Stimulated activated CD4-positive, alpha-beta T cell treated with anti-CD3 and anti-CD28 coated beads, Interleukin-12 subunit alpha, Interleukin-12 subunit beta, amount 100 ng/mL, for 24 hours (primary cell): ENCODE data around the gene AKAP14.
A peak's percentile ranks its signal among the peaks of the same experiment; 100 is the strongest.
"Not testable (repeated sequence)": the region's sequence is repeated elsewhere in the genome, so short reads cannot be mapped to it uniquely, and the experiment has no call there.

Source experiments
- DNase-seq, 2 experiments: peaks; one replicate each; pipeline ENCODE4 v3.0.0-alpha.2; 2020; ENCODE audit warnings: low read depth in 2 of 2

The AKAP14 gene

DNA sequence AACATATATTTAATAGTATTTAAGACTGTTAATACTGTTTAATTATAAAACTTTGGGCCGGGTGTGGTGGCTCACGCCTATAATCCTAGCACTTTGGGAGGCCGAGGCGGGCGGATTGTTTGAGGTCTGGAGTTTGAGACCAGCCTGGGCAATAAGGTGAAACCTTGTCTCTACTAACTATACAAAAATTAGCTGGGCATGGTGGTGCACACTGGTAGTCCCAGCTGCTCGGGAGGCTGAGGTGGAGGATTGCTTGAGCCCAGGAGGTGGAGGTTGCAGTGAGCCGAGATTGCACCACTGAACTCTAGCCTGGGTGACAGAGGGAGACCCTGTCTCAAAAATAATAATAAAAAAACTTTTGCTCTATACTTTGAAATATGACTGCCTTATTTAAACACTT, 26.7 kb downstream of the AKAP14 start:
- not testable (repeated sequence) for DNase-seq

DNA sequence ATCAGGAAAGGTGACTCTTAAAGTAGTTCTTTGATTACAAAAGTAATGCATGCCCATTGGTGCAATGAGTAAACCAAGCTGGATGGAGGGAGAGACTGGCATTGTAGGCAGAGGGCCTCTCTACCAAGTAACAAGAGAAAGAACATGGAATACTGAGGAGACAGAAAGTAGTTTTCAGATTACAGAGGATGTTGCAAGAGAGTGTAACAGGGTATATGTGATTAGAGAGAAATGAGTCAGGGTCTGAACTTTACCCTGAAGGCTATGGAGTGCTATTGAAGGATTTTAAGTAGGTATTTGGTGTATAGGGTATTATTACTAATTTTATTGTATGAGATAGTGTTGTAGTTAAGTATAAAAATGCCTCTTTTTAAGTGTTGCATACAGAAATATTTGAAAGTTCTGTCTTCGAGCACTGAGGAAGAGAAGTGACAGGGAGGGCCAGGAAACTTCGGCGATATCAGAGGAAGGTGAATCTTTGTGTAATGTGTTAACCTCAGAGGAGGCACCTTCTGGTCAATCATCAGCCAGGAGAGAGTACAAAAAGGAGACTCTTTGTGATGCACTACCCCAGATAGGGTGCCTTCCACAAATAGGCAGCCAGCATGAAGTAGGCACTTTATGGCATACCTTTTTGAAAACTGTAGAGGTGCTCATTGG, 39.7 kb downstream of the AKAP14 start:
- DNase-seq = no peak

DNA sequence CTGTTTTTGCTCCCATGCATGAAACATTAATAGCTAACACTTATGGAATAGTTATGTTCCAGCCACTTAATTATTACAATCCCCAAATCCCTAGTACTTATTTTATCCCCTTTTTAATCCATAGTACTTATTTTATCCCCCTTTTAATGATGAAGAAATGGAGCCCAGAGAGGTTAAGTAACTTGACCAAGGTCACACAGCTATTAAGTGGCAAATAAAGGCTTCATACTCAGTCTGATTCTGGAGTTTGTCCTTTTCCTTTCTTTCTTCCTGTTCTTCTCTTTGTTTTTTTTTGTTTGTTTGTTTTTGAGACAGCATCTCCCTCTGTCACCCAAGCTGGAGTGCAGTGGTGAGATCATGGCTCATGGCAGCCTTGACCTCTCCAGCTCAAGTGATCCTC, 45.6 kb downstream of the AKAP14 start:
- no peak for DNase-seq

DNA sequence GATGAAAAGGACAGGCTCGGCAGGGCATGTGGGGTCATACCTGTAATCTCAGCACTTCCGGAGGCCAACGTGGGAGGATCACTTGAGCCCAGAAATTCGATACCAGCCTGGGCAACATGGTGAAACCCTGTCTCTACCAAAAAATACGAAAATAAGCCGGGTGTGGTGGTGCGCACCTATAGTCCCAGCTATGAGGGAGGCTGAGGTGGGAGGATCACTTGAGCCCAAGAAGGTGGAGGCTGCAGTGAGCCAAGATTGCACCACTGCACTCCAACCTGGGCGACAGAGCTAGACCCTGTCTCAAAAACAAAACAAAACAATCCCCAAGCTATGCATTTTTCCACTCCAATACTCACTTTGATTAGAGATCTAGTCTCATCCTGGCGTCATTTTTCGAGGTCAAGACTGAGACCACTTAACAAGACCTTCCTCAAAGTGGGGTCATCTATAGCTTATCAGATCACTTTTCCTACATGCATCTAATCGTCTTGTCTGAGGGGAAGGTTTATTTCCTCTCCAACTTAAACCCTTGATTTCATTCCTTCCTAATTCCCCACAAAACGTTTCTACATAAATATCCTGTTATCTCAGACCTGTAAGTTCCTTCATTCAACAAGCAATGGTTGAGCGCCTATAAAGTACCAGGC, 46.6 kb downstream of the AKAP14 start:
- DNase-seq = no peak

DNA sequence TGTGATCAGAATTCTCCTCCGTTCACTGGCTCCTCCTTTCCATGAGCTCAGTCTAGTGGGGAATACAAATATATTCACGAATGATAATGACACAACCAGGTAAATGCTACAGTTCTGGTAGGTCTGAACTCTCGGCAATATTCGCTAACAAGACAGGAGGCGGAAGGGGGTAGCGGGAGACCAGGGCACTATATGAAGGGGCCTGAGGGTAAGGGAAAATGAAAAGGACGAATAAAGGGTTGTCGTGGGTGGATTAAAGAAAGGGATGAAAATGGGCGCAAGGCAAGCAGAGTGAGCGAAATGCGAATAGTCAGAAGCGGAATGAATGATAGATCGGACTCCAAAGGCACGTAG, 47.1 kb downstream of the AKAP14 start:
- DNase-seq = no peak

DNA sequence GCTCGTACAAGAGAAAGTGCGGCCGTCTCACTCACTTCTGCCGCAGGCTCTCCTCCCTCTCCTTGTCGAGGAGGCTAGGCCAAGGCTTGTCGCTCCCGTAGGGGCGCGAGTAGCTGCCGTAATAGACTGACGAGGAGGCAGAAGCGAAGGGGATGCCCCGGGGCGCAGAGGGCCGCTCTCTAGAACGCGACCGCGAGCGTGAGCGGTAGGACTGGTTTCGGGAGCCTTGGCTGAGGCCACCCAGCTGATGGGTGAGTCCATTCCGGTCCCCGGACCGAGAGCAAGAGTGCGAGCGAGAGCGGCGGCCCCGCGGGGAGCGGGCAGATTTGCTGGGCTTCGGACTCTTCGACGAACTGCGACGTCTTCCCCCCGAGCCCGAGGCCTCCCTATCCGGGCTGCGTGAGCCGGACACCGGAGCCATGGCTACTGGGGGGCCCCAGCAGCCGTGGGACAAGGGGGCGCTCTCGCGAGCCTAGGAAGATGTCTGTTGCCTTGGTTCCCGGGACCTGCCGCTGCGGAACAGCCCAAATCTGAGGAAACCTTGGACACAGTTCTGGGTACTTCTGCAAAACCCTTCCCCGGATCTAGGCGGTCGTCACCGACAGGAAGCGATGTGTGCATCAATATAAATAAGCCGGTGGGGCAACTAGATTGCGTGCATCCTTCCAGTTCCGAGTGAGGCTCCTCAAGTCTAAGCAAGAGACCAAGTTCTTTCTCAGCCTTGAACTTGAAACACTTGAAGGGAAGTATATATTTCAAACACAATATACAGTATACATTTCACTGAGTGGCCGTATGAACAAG, 47.7 kb downstream of the AKAP14 start, which contains the start of gene NKAP:
TSS of gene NKAP (minus strand) at position 567 of the 804 bp plus-strand sequence. CDS start at position 421, 146 bp downstream.
- peak; percentile 66 to 69 for DNase-seq

DNA sequence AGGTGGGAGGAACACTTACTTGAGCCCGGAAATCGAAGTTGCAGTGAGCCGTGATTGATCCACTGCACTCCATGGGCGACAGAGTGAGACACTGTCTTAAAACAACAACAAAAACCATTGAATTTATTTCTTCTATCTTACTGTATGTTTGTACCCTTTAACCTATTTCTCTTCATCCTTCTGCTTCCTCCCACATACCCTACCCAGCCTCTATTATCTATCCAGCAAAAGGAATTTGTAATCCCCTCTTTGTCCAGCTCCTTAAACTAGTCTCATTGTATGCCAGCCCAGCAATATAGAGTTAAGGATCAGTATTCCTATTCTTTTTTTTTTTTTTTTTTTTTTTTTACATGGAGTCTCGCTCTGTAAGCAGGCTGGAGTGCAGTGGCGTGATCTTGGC, 49.8 kb downstream of the AKAP14 start:
- no peak for DNase-seq

DNA sequence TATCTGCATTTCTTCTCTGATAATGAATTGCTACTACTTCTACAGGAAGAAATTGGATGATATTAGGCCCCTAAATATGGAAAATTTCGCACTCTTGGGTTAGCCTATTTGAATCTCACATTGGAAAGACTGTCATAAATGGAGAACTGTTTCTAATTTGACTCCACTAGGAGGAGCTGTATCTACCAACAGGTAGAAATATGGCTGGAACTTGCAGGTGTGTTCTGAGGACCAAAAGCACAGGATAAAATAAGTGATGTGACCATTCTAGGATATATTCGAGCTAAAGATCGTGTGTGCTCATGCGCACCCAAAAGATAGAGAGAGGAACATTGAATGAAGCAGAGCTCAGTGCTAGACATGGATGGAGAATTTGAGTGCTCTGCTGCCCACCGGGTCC, 52.7 kb downstream of the AKAP14 start:
- DNase-seq = no peak

DNA sequence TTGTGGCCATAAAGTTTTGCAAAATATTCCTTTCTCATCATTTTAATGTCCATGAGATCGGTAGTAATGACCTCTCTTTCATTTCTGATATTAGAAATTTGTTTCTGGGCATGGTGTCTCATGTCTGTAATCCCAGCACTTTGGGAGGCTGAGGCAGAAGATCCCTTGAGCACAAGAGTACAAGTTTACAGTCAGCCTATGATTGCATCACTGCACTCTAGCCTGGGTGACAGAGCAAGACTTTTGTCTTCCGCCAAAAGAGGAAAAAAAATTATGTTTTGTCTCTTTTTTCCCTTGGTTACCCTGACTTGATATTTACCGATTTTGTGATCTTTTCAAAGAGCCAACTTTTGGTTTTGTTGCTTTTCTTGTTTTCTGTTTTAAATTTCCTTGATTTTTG, 58.7 kb downstream of the AKAP14 start:
- DNase-seq = no peak

DNA sequence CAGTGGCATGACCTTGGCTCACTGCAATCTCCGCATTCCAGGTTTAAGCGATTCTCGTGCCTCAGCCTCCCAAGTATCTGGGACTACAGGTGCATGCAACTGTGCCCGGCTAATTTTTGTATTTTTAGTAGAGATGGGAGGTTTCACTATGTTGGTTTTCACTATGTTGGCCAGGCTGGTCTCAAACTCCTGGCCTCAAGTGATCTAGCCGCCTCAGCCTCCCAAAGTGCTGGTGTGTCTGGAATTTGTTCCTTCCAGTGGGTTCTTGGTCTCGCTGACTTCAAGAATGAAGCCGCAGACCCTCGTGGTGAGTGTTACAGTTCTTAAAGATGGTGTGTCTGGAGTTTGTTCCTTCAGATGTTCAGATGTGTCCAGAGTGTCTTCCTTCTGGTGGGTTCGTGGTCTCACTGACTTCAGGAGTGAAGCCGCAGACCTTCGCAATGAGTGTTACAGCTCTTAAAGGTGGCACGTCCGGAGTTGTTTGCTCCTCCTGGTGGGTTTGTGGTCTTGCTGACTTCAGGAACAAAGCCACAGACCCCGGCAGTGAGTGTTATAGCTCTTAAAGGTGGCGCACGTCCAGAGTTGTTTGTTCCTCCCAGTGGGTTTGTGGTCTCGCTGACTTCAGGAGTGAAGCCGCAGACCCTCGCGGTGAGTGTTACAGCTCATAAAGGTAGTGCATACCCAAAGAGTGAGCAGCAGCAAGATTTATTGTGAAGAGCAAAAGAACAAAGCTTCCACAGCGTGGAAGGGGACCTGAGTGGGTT, 60.3 kb downstream of the AKAP14 start:
- DNase-seq = peak in 1 of 2 experiments; percentile 4

DNA sequence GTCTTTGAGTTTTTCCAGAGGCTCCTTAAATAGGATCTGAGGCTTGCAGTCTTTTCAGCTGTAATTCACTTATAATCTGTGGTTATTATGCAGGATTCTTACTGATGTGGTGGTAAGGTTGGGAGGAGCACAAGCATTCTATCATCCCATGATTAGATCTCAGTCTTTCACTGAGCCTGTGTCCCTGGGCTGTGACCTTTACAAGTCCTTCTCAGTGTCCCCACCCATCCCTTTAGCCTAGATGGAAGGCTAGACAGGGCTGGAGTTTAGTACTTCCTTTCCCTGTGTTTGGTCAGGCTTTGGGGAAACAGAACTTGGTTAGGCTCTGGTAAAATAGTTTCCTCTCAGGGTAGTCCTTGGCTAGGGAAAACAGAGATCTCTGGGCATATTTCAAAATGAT, 64.9 kb downstream of the AKAP14 start:
- DNase-seq = no peak

DNA sequence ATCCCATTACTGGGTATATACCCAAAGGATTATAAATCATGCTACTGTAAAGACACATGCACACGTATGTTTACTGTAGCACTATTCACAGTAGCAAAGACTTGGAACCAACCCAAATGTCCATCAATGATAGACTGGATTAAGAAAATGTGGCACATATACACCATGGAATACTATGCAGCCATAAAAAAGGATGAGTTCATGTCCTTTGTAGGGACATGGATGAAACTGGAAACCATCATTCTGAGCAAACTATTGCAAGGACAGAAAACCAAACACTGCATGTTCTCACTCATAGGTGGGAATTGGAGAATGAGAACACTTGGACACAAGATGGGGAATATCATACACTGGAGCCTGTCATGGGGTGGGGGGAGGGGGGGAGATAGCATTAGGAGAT, 71.1 kb downstream of the AKAP14 start:
- not testable (repeated sequence) for DNase-seq
